ENCODE measurements around the gene DHRS7B. TPM values are rescaled to one million over a fixed set of nuclear protein-coding genes. Genes with fewer than 3 reads are reported as not detected.

The DHRS7B gene
- total and polyA plus RNA-seq, 4 donors = 14.3 to 21.9 (median 18.7) TPM

GRCh38 chr17:21233581-21234347, 107.0 kb downstream of the DHRS7B start:
- Histone ChIP-seq H3K9ac (ENCODE audit: low read depth in 1 of 2, low read length in 2 of 2) (no peak overlapping the region), H3K36me3 (ENCODE audit: control insufficient read depth in 4 of 4, insufficient read depth in 3 of 4, low read depth in 1 of 4, low read length in 3 of 4) (no peaks in the 10 kb centered on the region), H3K27ac (ENCODE audit: low read depth in 1 of 2, low read length in 2 of 2) (no peak overlapping the region), H3K27me3 (ENCODE audit: control insufficient read depth in 4 of 4, insufficient read depth in 4 of 4, low read length in 3 of 4) (no peaks in the 10 kb centered on the region), H3K9me3 (ENCODE audit: control insufficient read depth in 4 of 4, low read length in 3 of 4) (peaks cover 0 to 2% (median 0%) of the 10 kb centered on the region in 4 donors), H3K4me3 (ENCODE audit: low read depth in 1 of 3, low read length in 3 of 3) (no peak overlapping the region), H3K4me1 (ENCODE audit: control insufficient read depth in 4 of 4, insufficient read depth in 4 of 4, low read length in 3 of 4) (no peaks in the 10 kb centered on the region)
- no peak for TF ChIP-seq HNF4G (IDR thresholded peaks at IDR 0.05)
- no peak for TF ChIP-seq ATF3 (IDR thresholded peaks at IDR 0.05)
- no peak for TF ChIP-seq JUND (IDR thresholded peaks at IDR 0.05)
- no peak for TF ChIP-seq HNF4A (conservative IDR thresholded peaks at IDR 0.05)
- TF ChIP-seq, protein P1, sequence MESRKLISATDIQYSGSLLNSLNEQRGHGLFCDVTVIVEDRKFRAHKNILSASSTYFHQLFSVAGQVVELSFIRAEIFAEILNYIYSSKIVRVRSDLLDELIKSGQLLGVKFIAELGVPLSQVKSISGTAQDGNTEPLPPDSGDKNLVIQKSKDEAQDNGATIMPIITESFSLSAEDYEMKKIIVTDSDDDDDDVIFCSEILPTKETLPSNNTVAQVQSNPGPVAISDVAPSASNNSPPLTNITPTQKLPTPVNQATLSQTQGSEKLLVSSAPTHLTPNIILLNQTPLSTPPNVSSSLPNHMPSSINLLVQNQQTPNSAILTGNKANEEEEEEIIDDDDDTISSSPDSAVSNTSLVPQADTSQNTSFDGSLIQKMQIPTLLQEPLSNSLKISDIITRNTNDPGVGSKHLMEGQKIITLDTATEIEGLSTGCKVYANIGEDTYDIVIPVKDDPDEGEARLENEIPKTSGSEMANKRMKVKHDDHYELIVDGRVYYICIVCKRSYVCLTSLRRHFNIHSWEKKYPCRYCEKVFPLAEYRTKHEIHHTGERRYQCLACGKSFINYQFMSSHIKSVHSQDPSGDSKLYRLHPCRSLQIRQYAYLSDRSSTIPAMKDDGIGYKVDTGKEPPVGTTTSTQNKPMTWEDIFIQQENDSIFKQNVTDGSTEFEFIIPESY (IDR thresholded peaks at IDR 0.05) = no peak
- no peak for TF ChIP-seq MAX (IDR thresholded peaks at IDR 0.05)
- no peak for TF ChIP-seq FOXA2 (IDR thresholded peaks at IDR 0.05)
- TF ChIP-seq, protein P2, sequence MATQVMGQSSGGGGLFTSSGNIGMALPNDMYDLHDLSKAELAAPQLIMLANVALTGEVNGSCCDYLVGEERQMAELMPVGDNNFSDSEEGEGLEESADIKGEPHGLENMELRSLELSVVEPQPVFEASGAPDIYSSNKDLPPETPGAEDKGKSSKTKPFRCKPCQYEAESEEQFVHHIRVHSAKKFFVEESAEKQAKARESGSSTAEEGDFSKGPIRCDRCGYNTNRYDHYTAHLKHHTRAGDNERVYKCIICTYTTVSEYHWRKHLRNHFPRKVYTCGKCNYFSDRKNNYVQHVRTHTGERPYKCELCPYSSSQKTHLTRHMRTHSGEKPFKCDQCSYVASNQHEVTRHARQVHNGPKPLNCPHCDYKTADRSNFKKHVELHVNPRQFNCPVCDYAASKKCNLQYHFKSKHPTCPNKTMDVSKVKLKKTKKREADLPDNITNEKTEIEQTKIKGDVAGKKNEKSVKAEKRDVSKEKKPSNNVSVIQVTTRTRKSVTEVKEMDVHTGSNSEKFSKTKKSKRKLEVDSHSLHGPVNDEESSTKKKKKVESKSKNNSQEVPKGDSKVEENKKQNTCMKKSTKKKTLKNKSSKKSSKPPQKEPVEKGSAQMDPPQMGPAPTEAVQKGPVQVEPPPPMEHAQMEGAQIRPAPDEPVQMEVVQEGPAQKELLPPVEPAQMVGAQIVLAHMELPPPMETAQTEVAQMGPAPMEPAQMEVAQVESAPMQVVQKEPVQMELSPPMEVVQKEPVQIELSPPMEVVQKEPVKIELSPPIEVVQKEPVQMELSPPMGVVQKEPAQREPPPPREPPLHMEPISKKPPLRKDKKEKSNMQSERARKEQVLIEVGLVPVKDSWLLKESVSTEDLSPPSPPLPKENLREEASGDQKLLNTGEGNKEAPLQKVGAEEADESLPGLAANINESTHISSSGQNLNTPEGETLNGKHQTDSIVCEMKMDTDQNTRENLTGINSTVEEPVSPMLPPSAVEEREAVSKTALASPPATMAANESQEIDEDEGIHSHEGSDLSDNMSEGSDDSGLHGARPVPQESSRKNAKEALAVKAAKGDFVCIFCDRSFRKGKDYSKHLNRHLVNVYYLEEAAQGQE (IDR thresholded peaks at IDR 0.05) = no peak
- TF ChIP-seq NR2F2 (IDR thresholded peaks at IDR 0.05) = no peak
- TF ChIP-seq YY1 (IDR thresholded peaks at IDR 0.05) = no peak
- no peak for TF ChIP-seq RAD21 (IDR thresholded peaks at IDR 0.05)
- TF ChIP-seq RXRA (IDR thresholded peaks at IDR 0.05) = no peak
- WGBS = 76% methylated on average over 7 of the region's 7 CpGs
- no peak for DNase-seq (ENCODE audit: low spot score)

GRCh38 chr17:21235921-21236320, 109.2 kb downstream of the DHRS7B start:
- H3K9ac ChIP-seq (ENCODE audit: low read depth in 1 of 2, low read length in 2 of 2) = no peak overlapping the region
- DNase-seq (ENCODE audit: low spot score) = no peak
- H3K27me3 ChIP-seq (ENCODE audit: control insufficient read depth in 4 of 4, insufficient read depth in 4 of 4, low read length in 3 of 4) = no peaks in the 10 kb centered on the region
- peaks cover 0 to 2% (median 0%) of the 10 kb centered on the region in 4 donors for H3K9me3 ChIP-seq (ENCODE audit: control insufficient read depth in 4 of 4, low read length in 3 of 4)
- no peaks in the 10 kb centered on the region for H3K4me1 ChIP-seq (ENCODE audit: control insufficient read depth in 4 of 4, insufficient read depth in 4 of 4, low read length in 3 of 4)
- TF ChIP-seq MAX (IDR thresholded peaks at IDR 0.05) = no peak
- TF ChIP-seq JUND (IDR thresholded peaks at IDR 0.05) = no peak
- no peak for TF ChIP-seq CTCF (IDR thresholded peaks at IDR 0.05; ENCODE audit: low read depth, low read length, missing input control)
- TF ChIP-seq RAD21 (IDR thresholded peaks at IDR 0.05) = no peak
- H3K27ac ChIP-seq (ENCODE audit: low read depth in 1 of 2, low read length in 2 of 2) = no peak overlapping the region
- H3K4me3 ChIP-seq (ENCODE audit: low read depth in 1 of 3, low read length in 3 of 3) = no peak overlapping the region
- H3K36me3 ChIP-seq (ENCODE audit: control insufficient read depth in 4 of 4, insufficient read depth in 3 of 4, low read depth in 1 of 4, low read length in 3 of 4) = no peaks in the 10 kb centered on the region
- WGBS = 83% methylated on average over 1 of the region's 1 CpG

Data from liver (tissue), 9 donors.